CD4-positive, alpha-beta T cell (primary cell): ENCODE measurements around the gene PCARE. TPM values are rescaled to one million over a fixed set of nuclear protein-coding genes. Genes with fewer than 3 reads are reported as not detected.

ENCODE experiments used
- ATAC-seq: fragments of 200-7000 bp; cut with Tn5 transposase; one replicate; pipeline ENCODE4 v1.10.0; 2022; ENCODE audit warnings: mild to moderate bottlenecking; ENCODE audit not compliant: poor library complexity
- CTCF ChIA-PET: fragments of 350-600 bp; sonication (Branson Sonifier 250); formaldehyde crosslinking; loops from one replicate; lab custom pipeline; 2021; ENCODE audit warnings: antibody characterized with exemption, inconsistent platforms; lab: Charles Lee
- POLR2A ChIA-PET: fragments of 350-600 bp; sonication (Branson Sonifier 250); formaldehyde crosslinking; loops from one replicate; lab custom pipeline; 2021; ENCODE audit warnings: antibody characterized with exemption, inconsistent platforms; lab: Charles Lee
- DNase-seq, 14 experiments: peaks; one replicate each; pipeline ENCODE4 v3.0.0-alpha.2; 2013 to 2020; ENCODE audit warnings: mixed read lengths in 2 of 14
- H3K27ac ChIP-seq, 2 donors: one replicate each; pipeline versions ENCODE4 v1.5.1 to v1.7.0; 2013; ENCODE audit warnings: low read length in 2 of 2, low read depth in 1 of 2, mild to moderate bottlenecking in 1 of 2
- H3K27me3 ChIP-seq, 2 experiments: 1 replicate in 1 of 2; 2 replicates in 1 of 2; pipeline versions ENCODE4 v1.6.1 to v1.7.0; 2013; ENCODE audit warnings: low read length in 2 of 2, control low read depth in 1 of 2, mild to moderate bottlenecking in 1 of 2, moderate library complexity in 1 of 2; ENCODE audit not compliant: insufficient read depth in 2 of 2, control insufficient read depth in 1 of 2
- H3K36me3 ChIP-seq: one replicate; pipeline ENCODE4 v1.6.1; 2013; ENCODE audit warnings: low read length, control low read depth; ENCODE audit not compliant: insufficient read depth
- H3K4me1 ChIP-seq: one replicate; pipeline ENCODE4 v1.6.1; 2013; ENCODE audit warnings: low read length, control low read depth; ENCODE audit not compliant: insufficient read depth
- H3K4me3 ChIP-seq: one replicate; pipeline ENCODE4 v1.5.1; 2013; ENCODE audit warnings: mild to moderate bottlenecking, low read length, moderate library complexity
- H3K9me3 ChIP-seq, 2 experiments: 1 replicate in 1 of 2; 2 replicates in 1 of 2; pipeline versions ENCODE4 v1.6.1 to v1.7.0; 2013; ENCODE audit warnings: low read length in 2 of 2, mild to moderate bottlenecking in 2 of 2, control low read depth in 1 of 2, moderate library complexity in 1 of 2; ENCODE audit not compliant: control insufficient read depth in 1 of 2, insufficient read depth in 1 of 2
- H3K27ac Mint-ChIP-seq: one replicate; pipeline ENCODE4 v1.8.0; 2020; ENCODE audit warnings: mixed read lengths
- H3K27me3 Mint-ChIP-seq: one replicate; pipeline ENCODE4 v1.8.0; 2021; ENCODE audit warnings: mixed read lengths
- H3K36me3 Mint-ChIP-seq: one replicate; pipeline ENCODE4 v1.8.0; 2021; ENCODE audit warnings: low read depth, mixed read lengths
- H3K4me1 Mint-ChIP-seq: one replicate; pipeline ENCODE4 v1.8.0; 2021; ENCODE audit warnings: low read depth, mixed read lengths
- H3K4me3 Mint-ChIP-seq: one replicate; pipeline ENCODE4 v1.8.0; 2020; ENCODE audit warnings: mild to moderate bottlenecking, mixed read lengths
- H3K9me3 Mint-ChIP-seq: one replicate; pipeline ENCODE4 v1.8.0; 2020; ENCODE audit warnings: mixed read lengths
- intact Hi-C, 2 experiments: fragments of 100-400 bp; cut with DNase I in 1 of 2; cut with micrococcal nuclease in 1 of 2; formaldehyde crosslinking; loops; one replicate each; pipeline versions ENCODE4 v1.15.1 to v1.9.0; 2023 to 2025; cut with DNase I, micrococcal nuclease
- total RNA-seq, 174 experiments: library from RNA in 2 of 174; stranded (reverse) in 2 of 174; gene quantifications; one replicate each; pipeline ENCODE4 v1.2.3 and lab custom pipeline; 2021 to 2026
- TF ChIP-seq, protein P1 (sequence below): fragments of 200-600 bp; IDR thresholded peaks from one replicate; pipeline ENCODE4 v1.8.0; 2022; ENCODE audit warnings: antibody characterized with exemption, mild to moderate bottlenecking

Gene PCARE
- total RNA-seq, 2 experiments from 2014 or later: not detected

DNA sequence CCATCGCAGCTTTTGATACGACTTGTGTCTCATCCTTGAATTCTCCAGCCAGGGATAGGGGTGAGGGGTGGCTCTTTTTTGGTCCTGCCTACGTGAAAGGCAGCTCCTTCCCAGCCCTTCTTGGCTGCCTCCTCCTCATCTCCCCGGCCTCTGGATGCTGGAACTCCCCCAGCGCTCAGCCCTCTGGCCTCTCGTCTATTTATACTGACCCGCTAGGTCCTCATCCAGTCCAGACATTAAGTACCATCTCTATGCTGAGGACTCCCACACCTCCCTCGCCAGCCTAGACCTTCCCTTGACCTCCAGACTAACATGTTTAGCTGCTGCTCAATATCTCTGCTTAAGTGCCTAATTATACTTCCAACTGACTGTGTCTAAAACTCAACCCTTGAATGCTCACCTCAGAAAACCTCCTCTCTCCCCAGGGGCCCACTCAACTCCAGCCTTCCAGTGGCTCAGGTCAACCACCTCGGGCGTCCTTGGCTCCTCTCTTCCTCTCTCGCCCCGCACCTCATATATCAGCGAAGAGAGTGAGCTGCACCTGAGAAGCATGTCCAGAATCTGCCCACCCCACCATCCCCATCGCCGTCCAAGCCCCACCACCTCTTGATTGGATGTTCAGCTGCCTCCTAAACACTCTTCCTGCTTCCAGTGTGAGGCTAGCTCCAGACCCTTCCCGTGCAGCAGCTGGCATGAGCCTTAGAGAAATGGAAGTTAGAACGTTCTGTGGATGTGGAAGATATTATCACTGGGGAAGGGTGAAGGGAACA, 58.4 kb downstream of the PCARE start:
- DNase-seq (no peak), ATAC-seq (no peak)
- Histone ChIP-seq H3K27me3 (no peaks in the 10 kb centered on the region), H3K4me1 (peaks cover 74% of the 10 kb centered on the region), H3K4me3 (peak overlapping the region; percentile 37), H3K9me3 (no peaks in the 10 kb centered on the region), H3K27ac (peak overlapping the region; percentile 81 to 86), H3K36me3 (no peaks in the 10 kb centered on the region)
- Mint-ChIP-seq H3K9me3 (no peaks in the 10 kb centered on the region), H3K36me3 (no peaks in the 10 kb centered on the region), H3K4me1 (peaks cover 63% of the 10 kb centered on the region), H3K4me3 (peak overlapping the region; percentile 82), H3K27me3 (no peaks in the 10 kb centered on the region), H3K27ac (peak overlapping the region; percentile 99)
- CTCF ChIA-PET: interaction anchor here (0.8 to 1.7 kb wide), 11 partner anchors 12 to 450 kb away, joined by 3 to 6 read pairs (median 3); no protein-coding TSS in a partner anchor
- TF ChIP-seq, protein P1, sequence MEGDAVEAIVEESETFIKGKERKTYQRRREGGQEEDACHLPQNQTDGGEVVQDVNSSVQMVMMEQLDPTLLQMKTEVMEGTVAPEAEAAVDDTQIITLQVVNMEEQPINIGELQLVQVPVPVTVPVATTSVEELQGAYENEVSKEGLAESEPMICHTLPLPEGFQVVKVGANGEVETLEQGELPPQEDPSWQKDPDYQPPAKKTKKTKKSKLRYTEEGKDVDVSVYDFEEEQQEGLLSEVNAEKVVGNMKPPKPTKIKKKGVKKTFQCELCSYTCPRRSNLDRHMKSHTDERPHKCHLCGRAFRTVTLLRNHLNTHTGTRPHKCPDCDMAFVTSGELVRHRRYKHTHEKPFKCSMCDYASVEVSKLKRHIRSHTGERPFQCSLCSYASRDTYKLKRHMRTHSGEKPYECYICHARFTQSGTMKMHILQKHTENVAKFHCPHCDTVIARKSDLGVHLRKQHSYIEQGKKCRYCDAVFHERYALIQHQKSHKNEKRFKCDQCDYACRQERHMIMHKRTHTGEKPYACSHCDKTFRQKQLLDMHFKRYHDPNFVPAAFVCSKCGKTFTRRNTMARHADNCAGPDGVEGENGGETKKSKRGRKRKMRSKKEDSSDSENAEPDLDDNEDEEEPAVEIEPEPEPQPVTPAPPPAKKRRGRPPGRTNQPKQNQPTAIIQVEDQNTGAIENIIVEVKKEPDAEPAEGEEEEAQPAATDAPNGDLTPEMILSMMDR: no peak
- intact Hi-C loops: loop anchor here (1.0 to 10.0 kb wide), 6 partner anchors 16 to 451 kb away; partner anchors contain the start of genes SPDYA (in 1 of the 2) and WDR43 (in 1 of the 2)
- POLR2A ChIA-PET: interaction anchor here (0.8 to 2.4 kb wide), 12 partner anchors 10 to 146 kb away, joined by 3 to 52 read pairs (median 8); partner anchors contain the start of genes TRMT61B and WDR43

GRCh38 chr2:29014811-29015421, 59.4 kb downstream of the PCARE start:
- peak overlapping the region; percentile 82 for H3K4me3 Mint-ChIP-seq
- peaks cover 73% of the 10 kb centered on the region for H3K4me1 Mint-ChIP-seq
- H3K27me3 Mint-ChIP-seq: no peaks in the 10 kb centered on the region
- POLR2A ChIA-PET: interaction anchor here (0.8 to 2.4 kb wide), 10 partner anchors 11 to 145 kb away, joined by 4 to 52 read pairs (median 8); partner anchors contain the start of gene TRMT61B
- H3K36me3 Mint-ChIP-seq: no peaks in the 10 kb centered on the region
- H3K27ac Mint-ChIP-seq: peak overlapping the region; percentile 99
- Histone ChIP-seq H3K36me3 (no peaks in the 10 kb centered on the region), H3K4me1 (peaks cover 84% of the 10 kb centered on the region), H3K27me3 (no peaks in the 10 kb centered on the region), H3K4me3 (peak overlapping the region; percentile 37), H3K9me3 (no peaks in the 10 kb centered on the region), H3K27ac (peak overlapping the region; percentile 81 to 86)
- H3K9me3 Mint-ChIP-seq: no peaks in the 10 kb centered on the region
- CTCF ChIA-PET: interaction anchor here (0.6 to 1.7 kb wide), 14 partner anchors 12 to 449 kb away, joined by 3 to 6 read pairs (median 3); no protein-coding TSS in a partner anchor
- peak; percentile 66 for ATAC-seq
- intact Hi-C loops: loop anchor here (1.0 to 10.0 kb wide), 8 partner anchors 15 to 450 kb away; partner anchors contain the start of genes SPDYA (in 1 of the 2) and WDR43 (in 1 of the 2)
- TF ChIP-seq, protein P1: peak; percentile 34
- DNase-seq: peak; percentile 57 to 90 (median 72)

- ChIA-PET CTCF (interaction anchor here (1.4 to 1.6 kb wide), 2 partner anchors 56 to 100 kb away, joined by 5 to 6 read pairs; no protein-coding TSS in a partner anchor), POLR2A (interaction anchor here (1.2 to 4.8 kb wide), 7 partner anchors 11 to 106 kb away, joined by 6 to 80 read pairs (median 12); no protein-coding TSS in a partner anchor)
- no peaks in the 10 kb centered on the region for H3K27me3 Mint-ChIP-seq
- peaks cover 90% of the 10 kb centered on the region for H3K4me1 ChIP-seq
- intact Hi-C loops: loop anchor here (2.0 to 10.0 kb wide), 6 partner anchors 56 to 450 kb away; partner anchors contain the start of genes SPDYA (in 1 of the 2) and WDR43 (in 1 of the 2)
- peak overlapping the region; percentile 99 for H3K27ac Mint-ChIP-seq
- no peaks in the 10 kb centered on the region for H3K9me3 Mint-ChIP-seq
- no peaks in the 10 kb centered on the region for H3K27me3 ChIP-seq
- DNase-seq (peak in 2 of 14 experiments; percentile 14 to 19), ATAC-seq (no peak)
- TF ChIP-seq, protein P1: no peak
- H3K36me3 Mint-ChIP-seq: no peaks in the 10 kb centered on the region
- H3K4me1 Mint-ChIP-seq: peaks cover 78% of the 10 kb centered on the region
- H3K4me3 Mint-ChIP-seq: peak overlapping the region; percentile 82
- H3K4me3 ChIP-seq: peak overlapping the region; percentile 37
- H3K27ac ChIP-seq: peak overlapping the region; percentile 81 to 86
- H3K36me3 ChIP-seq: no peaks in the 10 kb centered on the region
- H3K9me3 ChIP-seq: no peaks in the 10 kb centered on the region
These were observed 60.0 kb downstream of the PCARE start for GRCh38 chr2:29014331-29014730.
